RPMI8226 (cell line): Measurements from ENCODE around the gene CD33.

Experiments used
- DNase-seq: peaks from one replicate; pipeline ENCODE4 v3.0.0-alpha.2; 2015

CD33 gene

GRCh38 chr19:51259348-51260245, 34.7 kb downstream of the CD33 start:
- DNase-seq: peak; percentile 64

GRCh38 chr19:51263808-51264207, 38.9 kb downstream of the CD33 start:
- DNase-seq: no peak

- no peak for DNase-seq
These were observed 46.2 kb downstream of the CD33 start for GRCh38 chr19:51271067-51271466.

GRCh38 chr19:51272183-51272810, 47.4 kb downstream of the CD33 start:
- peak; percentile 57 for DNase-seq

- DNase-seq: no peak
These were observed 49.3 kb downstream of the CD33 start for GRCh38 chr19:51274049-51274770.

GRCh38 chr19:51277112-51277511, 52.2 kb downstream of the CD33 start:
- DNase-seq: no peak

GRCh38 chr19:51282335-51282734, 57.5 kb downstream of the CD33 start:
- no peak for DNase-seq

GRCh38 chr19:51285682-51286081, 60.8 kb downstream of the CD33 start:
- no peak for DNase-seq
